H54 (cell line): Measurements from ENCODE around the gene RGS9BP.
"Not testable (repeated sequence)": the region's sequence is repeated elsewhere in the genome, so short reads cannot be mapped to it uniquely, and the experiment has no call there.

Source experiments
- DNase-seq: peaks from one replicate; pipeline ENCODE4 v3.0.0; 2011; ENCODE audit warnings: low spot score, mixed read lengths; ENCODE audit not compliant: insufficient read length
- FAIRE-seq: peaks from 3 replicates; lab custom pipeline; 2011; peaks lifted over from hg19 to GRCh38; lab: Jason Lieb, UNC
- POLR2A ChIP-seq: IDR thresholded peaks from 2 replicates; pipeline ENCODE4 v1.6.1; 2011; ENCODE audit warnings: low read depth, mild to moderate bottlenecking, low read length

RGS9BP gene

DNA sequence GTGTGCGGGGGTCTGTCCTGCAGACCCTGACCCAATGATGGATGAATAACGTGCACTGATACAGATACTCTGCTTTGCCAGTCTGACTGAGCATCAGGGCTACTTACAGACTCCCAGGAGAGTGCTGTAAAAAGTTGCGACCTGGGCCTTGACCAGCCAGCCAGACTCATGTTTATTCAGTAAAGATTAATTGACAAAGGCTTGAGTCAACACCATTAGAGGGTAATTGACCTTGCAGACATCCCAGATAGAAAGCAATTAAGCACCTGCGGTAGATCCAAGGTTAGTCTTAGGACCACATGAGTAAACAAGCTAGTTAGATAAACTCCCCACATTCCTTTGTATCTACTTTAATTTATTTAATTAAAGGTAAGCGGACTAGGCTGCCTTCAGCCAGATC is 26.4 kb downstream of the RGS9BP start:
- FAIRE-seq (no peak), DNase-seq (no peak)
- TF ChIP-seq POLR2A, result no peak

- DNase-seq, FAIRE-seq: not testable (repeated sequence)
Observed at GRCh38 chr19:32704006-32704405, 28.4 kb downstream of the RGS9BP start.

DNA sequence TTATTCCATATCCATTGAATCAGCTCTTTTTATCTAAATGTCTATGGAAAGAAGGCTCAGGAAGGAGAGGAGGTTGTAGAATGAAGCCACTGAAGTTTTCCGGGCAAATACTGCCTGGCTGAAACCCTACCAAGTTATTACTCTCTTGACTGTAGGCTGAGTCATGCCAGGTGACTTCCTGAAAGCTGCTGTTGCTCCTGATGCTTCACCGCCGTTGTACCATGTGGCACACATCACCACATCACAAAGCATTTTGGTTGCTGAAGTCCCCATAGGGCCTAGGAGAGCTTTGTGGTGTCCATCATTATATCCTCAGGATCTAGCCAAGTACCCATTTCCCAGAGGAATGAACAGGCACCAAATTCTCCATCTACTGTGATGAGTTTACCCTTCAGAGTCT is 32.8 kb downstream of the RGS9BP start:
- no peak for FAIRE-seq

DNA sequence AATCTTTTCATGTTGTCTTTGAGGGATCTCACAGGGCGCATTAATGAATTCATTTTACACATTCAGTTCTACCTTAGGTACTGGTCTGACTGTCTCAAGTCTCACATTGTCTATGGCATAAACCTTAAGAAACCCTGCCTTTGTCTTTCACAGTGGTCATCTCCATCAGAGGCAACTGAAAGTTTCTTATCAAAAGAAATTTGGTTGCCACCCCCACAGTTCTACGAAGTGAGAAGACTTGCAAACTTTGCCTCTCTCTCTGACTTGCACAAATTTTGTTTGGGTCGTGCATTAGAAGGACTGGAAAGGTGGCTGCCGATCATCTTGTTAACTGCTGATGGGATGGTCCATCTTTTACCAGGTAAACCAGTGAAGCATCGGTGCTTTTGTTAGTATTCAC is 33.4 kb downstream of the RGS9BP start:
- TF ChIP-seq POLR2A, result no peak
- no peak for FAIRE-seq

More for the DNA sequence above, 32.8 kb downstream of the RGS9BP start:
- TF ChIP-seq POLR2A, result no peak
- no peak for DNase-seq

GRCh38 chr19:32711747-32712146 is 36.1 kb downstream of the RGS9BP start:
- no peak for FAIRE-seq
- TF ChIP-seq POLR2A, result no peak
- DNase-seq, result no peak

More for the DNA sequence above, 33.4 kb downstream of the RGS9BP start:
- no peak for DNase-seq

GRCh38 chr19:32716203-32716602 is 40.6 kb downstream of the RGS9BP start:
- not testable (repeated sequence) for DNase-seq, FAIRE-seq

GRCh38 chr19:32717496-32717895 is 41.8 kb downstream of the RGS9BP start:
- TF ChIP-seq POLR2A, result no peak
- FAIRE-seq (no peak), DNase-seq (no peak)

DNA sequence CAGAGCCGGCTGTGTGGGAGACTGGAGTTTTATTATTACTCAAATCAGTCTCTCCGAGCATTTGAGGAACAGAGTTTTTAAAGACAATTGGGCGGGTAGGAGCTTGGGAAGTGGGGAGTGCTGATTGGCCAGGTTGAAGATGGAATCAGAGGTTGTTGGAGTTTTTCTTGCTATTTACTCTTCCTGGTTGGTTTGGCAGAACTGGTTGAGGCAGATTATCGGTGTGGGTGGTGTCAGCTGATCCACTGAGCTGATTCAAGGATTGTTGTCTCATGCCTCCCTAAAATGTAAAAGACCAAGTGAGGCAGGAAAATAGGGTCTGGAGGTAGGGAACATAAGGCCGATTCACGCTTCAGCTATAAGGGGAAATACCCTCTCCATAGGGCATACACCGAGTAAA is 42.6 kb downstream of the RGS9BP start:
- DNase-seq, result no peak
- TF ChIP-seq POLR2A, result no peak
- FAIRE-seq, result no peak

DNA sequence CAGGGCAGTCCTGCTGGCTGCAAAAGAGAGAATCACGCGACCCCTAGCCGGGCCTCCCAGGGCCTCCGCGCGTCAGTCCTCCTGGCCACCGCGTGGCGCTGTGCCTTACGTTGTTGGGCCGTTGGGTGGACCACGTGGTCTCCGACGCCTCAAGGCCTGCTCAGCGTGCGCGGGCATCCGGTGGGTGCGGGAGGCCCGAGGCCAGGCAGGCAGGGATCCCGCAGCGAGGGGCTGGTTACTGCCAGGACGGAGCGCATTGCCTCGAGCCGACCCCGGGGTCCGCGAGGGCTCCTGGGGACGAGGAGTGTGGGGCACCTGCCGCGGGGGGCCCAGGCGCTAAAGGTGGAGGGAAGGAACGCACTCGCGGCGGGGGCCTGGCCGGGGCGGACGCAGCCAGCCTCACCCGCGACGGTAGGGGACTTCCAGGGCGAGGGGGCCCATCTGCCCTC is 44.0 kb downstream of the RGS9BP start, which contains the start of gene TDRD12:
TDRD12 (plus strand) TSS at position 157 of the 449 bp plus-strand sequence. CDS start 306 bp downstream, outside the sequence.
- no peak for DNase-seq
- FAIRE-seq, result no peak
- TF ChIP-seq POLR2A, result no peak

GRCh38 chr19:32720216-32720935 is 44.7 kb downstream of the RGS9BP start:
- FAIRE-seq (no peak), DNase-seq (no peak)
- no peak for TF ChIP-seq POLR2A

DNA sequence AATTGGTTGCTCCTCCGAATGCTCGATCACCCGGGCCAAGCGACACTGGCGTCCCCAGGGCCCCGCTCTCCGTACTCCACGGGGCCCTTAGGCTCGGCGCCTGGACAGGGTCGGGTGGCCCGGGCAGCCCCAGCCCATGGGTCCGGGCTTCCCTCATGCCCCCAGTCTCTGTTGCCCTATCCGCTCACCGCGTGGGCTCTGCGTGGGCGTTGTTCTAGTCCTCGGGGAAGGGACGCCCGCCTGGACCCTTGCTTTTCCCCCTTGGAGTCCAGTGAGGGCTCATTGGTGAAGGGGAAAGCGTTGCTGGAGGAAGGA is 45.2 kb downstream of the RGS9BP start:
- DNase-seq (no peak), FAIRE-seq (no peak)
- no peak for TF ChIP-seq POLR2A
